Stimulated activated CD8-positive, alpha-beta memory T cell treated with anti-CD3 and anti-CD28 coated beads, Interleukin-7, amount 100 ng/mL, for 48 hours (primary cell): ENCODE results near the gene ACOX3.
"Not testable (repeated sequence)": the region's sequence is repeated elsewhere in the genome, so short reads cannot be mapped to it uniquely, and the experiment has no call there.

ENCODE experiments used
- DNase-seq, 2 donors: peaks; one replicate each; pipeline ENCODE4 v3.0.0-alpha.2; 2020; ENCODE audit warnings: low read depth in 1 of 2; ENCODE audit errors: extremely low read depth in 1 of 2

Gene ACOX3

GRCh38 chr4:8343262-8343966 lies 97.1 kb downstream of the ACOX3 start:
- DNase-seq: no peak

GRCh38 chr4:8342651-8343261 lies 97.8 kb downstream of the ACOX3 start:
- DNase-seq: no peak

- no peak for DNase-seq
Observed at GRCh38 chr4:8341691-8342090, 98.8 kb downstream of the ACOX3 start.

DNA sequence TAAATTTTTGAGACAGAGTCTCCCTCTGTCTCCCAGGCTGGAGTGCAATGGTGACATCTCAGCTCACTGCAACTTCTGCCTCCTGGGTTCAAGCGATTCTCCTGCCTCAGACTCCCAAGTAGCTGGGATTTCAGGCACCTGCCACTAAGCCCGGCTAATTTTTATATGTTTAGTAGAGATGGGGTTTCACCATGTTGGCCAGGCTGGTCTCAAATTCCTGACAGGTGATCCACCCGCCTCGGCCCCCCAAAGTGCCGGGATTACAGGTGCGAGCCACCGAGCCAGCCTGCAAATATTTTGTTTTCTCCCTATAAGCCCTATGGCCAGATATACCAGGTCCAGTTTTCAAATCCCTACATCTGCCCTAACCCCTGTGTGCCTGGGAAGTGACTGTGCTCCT lies 99.2 kb downstream of the ACOX3 start:
- not testable (repeated sequence) for DNase-seq

GRCh38 chr4:8340781-8341241 lies 99.7 kb downstream of the ACOX3 start:
- no peak for DNase-seq

DNA sequence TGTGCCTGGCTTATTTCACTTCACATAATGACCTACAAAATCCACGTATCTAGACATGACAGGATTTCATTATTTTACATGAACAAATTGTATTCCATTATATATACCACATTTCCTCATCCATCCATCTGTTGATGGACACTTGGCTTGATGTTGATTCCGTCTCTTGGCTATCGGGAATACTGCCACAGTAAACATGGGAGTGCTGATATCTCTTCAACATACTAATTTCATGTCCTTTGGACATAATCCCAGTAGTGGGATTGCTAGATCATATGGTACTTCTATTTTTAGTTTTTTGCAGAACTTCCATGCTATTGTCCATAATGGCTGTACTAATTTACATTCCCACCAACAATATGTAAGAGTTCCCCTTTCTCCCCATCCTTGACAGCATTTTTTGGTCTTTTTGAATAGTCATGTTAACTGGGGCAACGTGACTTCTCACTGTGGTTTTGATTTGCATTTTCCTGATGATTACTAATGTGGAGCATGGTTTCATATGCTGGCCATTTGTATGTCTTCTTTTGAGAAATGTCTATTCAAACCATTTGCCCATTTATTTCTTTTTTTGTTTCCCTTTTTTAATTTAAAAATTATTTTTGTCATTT lies 102.1 kb downstream of the ACOX3 start:
- DNase-seq: no peak

DNA sequence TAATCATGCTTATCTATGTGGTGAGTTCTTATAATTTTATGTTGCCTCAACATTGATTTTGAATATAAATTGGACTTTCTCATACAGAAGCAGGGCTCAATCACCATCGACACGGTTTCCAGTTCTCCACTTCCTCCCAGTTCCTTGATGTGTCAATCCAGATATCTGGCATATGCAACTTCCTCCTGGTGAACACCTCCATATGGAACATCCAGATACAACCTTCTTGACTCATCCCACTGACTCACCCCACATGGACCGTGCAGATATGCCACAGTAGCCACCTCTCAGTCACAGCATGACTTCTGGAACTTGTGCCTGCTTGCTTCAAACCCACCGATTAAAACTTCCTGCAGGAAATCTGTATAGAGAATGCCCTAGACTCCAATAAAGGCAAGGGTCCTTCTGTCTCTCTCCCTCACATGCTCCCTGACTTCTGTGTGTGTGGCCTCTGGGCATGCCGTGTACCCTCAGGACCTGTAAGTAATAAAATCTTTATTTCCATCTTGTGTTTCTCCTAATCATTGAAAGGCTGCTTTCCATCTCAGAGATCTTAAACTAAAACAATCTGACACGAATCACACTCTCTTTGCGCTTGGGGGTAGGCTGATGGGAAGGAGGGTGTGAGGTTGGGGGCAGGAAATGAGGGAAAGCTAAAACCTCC lies 104.0 kb downstream of the ACOX3 start:
- DNase-seq: no peak

GRCh38 chr4:8335848-8336247 lies 104.7 kb downstream of the ACOX3 start:
- no peak for DNase-seq

GRCh38 chr4:8334786-8335460 lies 105.6 kb downstream of the ACOX3 start:
- DNase-seq: no peak

- DNase-seq: no peak
Observed at GRCh38 chr4:8333726-8334460, 106.6 kb downstream of the ACOX3 start.

GRCh38 chr4:8332891-8333331 lies 107.6 kb downstream of the ACOX3 start:
- no peak for DNase-seq

GRCh38 chr4:8332038-8332857 lies 108.3 kb downstream of the ACOX3 start:
- no peak for DNase-seq

- DNase-seq: no peak
Observed at GRCh38 chr4:8331575-8331955, 109.0 kb downstream of the ACOX3 start.

- DNase-seq: no peak
Observed at GRCh38 chr4:8330821-8331574, 109.5 kb downstream of the ACOX3 start.

DNA sequence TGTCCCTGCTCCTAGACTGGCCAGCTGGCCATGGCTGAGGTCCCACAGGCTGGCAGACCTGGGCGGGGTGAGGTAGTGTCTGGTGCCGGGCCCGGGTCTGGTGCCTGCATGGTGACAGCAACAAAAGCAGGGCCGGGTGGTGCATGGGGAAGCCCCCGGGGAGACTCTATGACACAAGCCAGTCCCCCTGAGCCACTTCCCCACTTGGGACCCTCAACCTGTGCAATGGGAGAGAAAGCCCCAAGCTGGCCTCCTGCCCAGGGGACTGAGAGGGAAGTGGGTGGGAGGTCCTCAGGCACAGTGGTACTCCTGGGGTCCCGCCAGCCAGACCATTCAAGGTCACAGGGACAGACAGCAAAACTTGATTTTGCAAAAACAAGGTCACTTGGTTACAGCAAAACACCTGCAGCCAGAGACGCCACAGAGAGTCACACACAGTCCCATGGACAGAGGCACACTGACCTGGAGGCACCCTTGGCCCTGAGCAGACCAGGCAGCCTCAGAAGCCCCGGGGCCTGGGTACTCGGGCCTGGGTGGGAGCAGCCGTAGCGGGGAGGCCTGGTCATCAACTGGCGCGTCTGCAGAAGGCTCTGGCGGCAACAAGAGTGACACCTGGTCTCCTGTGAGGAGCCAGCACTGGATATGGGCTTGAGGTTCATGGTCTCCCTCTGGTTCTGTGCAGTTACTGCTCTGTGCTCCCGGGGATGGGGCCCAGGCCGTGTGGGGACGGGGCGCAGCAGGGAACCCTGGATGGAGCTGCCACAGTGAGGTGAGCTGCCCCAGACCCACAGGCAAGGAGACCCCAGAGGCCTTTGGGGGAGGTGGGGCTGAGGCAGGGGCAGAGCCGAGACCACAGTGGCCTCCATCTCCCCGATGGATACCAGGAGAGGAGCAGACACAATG lies 110.4 kb downstream of the ACOX3 start:
- no peak for DNase-seq

GRCh38 chr4:8329560-8329858 lies 111.0 kb downstream of the ACOX3 start:
- DNase-seq: no peak

- DNase-seq: no peak
Observed at GRCh38 chr4:8328866-8329559, 111.5 kb downstream of the ACOX3 start.
